Fibroblast of skin of right quadriceps (primary cell): ENCODE data around the gene ASF1A.
A peak's percentile ranks its signal among the peaks of the same experiment; 100 is the strongest.
"Not testable (repeated sequence)": the region's sequence is repeated elsewhere in the genome, so short reads cannot be mapped to it uniquely, and the experiment has no call there.

Experiments
- DNase-seq: peaks from one replicate; pipeline ENCODE4 v3.0.0-alpha.2; 2013

The ASF1A gene

GRCh38 chr6:118893807-118894424, at the start of gene ASF1A:
ASF1A (plus strand) TSS chr6:118894152; CDS start chr6:118894414, 262 bp downstream.
- DNase-seq = peak; percentile 99

- no peak for DNase-seq
Observed at GRCh38 chr6:118844915-118845314, 49.0 kb upstream of the ASF1A start.

- DNase-seq = no peak
Observed at GRCh38 chr6:118853408-118853807, 40.5 kb upstream of the ASF1A start.

- DNase-seq = no peak
Observed at GRCh38 chr6:118856301-118856700, 37.7 kb upstream of the ASF1A start.

- DNase-seq = no peak
Observed at GRCh38 chr6:118859517-118860064, 34.4 kb upstream of the ASF1A start.

- no peak for DNase-seq
Observed at GRCh38 chr6:118860363-118860762, 33.6 kb upstream of the ASF1A start.

- DNase-seq = no peak
Observed at GRCh38 chr6:118860880-118861279, 33.1 kb upstream of the ASF1A start.

- no peak for DNase-seq
Observed at GRCh38 chr6:118862443-118862842, 31.5 kb upstream of the ASF1A start.

- no peak for DNase-seq
Observed at GRCh38 chr6:118864341-118865099, 29.4 kb upstream of the ASF1A start.

GRCh38 chr6:118865100-118865391, 28.9 kb upstream of the ASF1A start:
- DNase-seq = no peak

- DNase-seq = no peak
Observed at GRCh38 chr6:118867181-118867580, 26.8 kb upstream of the ASF1A start.

- not testable (repeated sequence) for DNase-seq
Observed at GRCh38 chr6:118868901-118869300, 25.1 kb upstream of the ASF1A start.

GRCh38 chr6:118869350-118869749, 24.6 kb upstream of the ASF1A start:
- peak; percentile 11 for DNase-seq

GRCh38 chr6:118869894-118870589, 23.9 kb upstream of the ASF1A start:
- DNase-seq = no peak

GRCh38 chr6:118871331-118871730, 22.6 kb upstream of the ASF1A start:
- no peak for DNase-seq

GRCh38 chr6:118872318-118872717, 21.6 kb upstream of the ASF1A start:
- no peak for DNase-seq

- DNase-seq = no peak
Observed at GRCh38 chr6:118872726-118873125, 21.2 kb upstream of the ASF1A start.

- no peak for DNase-seq
Observed at GRCh38 chr6:118873239-118873638, 20.7 kb upstream of the ASF1A start.

- no peak for DNase-seq
Observed at GRCh38 chr6:118875672-118876071, 18.3 kb upstream of the ASF1A start.

- DNase-seq = peak; percentile 25
Observed at GRCh38 chr6:118876198-118876597, 17.8 kb upstream of the ASF1A start.

- peak; percentile 27 for DNase-seq
Observed at GRCh38 chr6:118876814-118877213, 17.1 kb upstream of the ASF1A start.

- DNase-seq = no peak
Observed at GRCh38 chr6:118877806-118878205, 16.1 kb upstream of the ASF1A start.

GRCh38 chr6:118881440-118882313, 12.3 kb upstream of the ASF1A start:
- no peak for DNase-seq
